GM18517 (cell line): ENCODE measurements around the gene SCML2.
"Not testable (repeated sequence)": the region's sequence is repeated elsewhere in the genome, so short reads cannot be mapped to it uniquely, and the experiment has no call there.

Source experiments
- ATAC-seq: cut with Tn5 transposase; IDR thresholded peaks from one replicate; pipeline ENCODE4 v1.9.1; 2021; ENCODE audit warnings: mild to moderate bottlenecking, moderate library complexity; ENCODE audit not compliant: unreplicated experiment

Gene SCML2

GRCh38 chrX:18354369-18355223, at the start of gene SCML2:
Gene SCML2, minus strand, starts transcription at chrX:18354688. Its CDS starts 20,617 bp downstream, at chrX:18334071.
- ATAC-seq: no peak

- ATAC-seq: no peak
These were observed 47.3 kb upstream of the SCML2 start for GRCh38 chrX:18401848-18402213.

- ATAC-seq: no peak
These were observed 40.0 kb upstream of the SCML2 start for GRCh38 chrX:18394477-18394876.

- no peak for ATAC-seq
These were observed 36.6 kb upstream of the SCML2 start for GRCh38 chrX:18390941-18391538.

- no peak for ATAC-seq
These were observed 35.5 kb upstream of the SCML2 start for GRCh38 chrX:18389966-18390365.

- no peak for ATAC-seq
These were observed 23.3 kb upstream of the SCML2 start for GRCh38 chrX:18377796-18378195.

- not testable (repeated sequence) for ATAC-seq
These were observed 20.8 kb upstream of the SCML2 start for GRCh38 chrX:18375131-18375805.

- ATAC-seq: not testable (repeated sequence)
These were observed 14.6 kb upstream of the SCML2 start for GRCh38 chrX:18369096-18369495.

- no peak for ATAC-seq
These were observed 13.9 kb upstream of the SCML2 start for GRCh38 chrX:18368402-18368801.

- ATAC-seq: no peak
These were observed 6.4 kb upstream of the SCML2 start for GRCh38 chrX:18360867-18361266.

- no peak for ATAC-seq
These were observed 538 bp downstream of the SCML2 start for GRCh38 chrX:18353931-18354368.

- ATAC-seq: no peak
These were observed 2.7 kb downstream of the SCML2 start for GRCh38 chrX:18351784-18352183.

GRCh38 chrX:18348047-18348446, 6.4 kb downstream of the SCML2 start:
- ATAC-seq: no peak

GRCh38 chrX:18309401-18309800, 45.1 kb downstream of the SCML2 start:
- ATAC-seq: no peak

- no peak for ATAC-seq
These were observed 57.2 kb downstream of the SCML2 start for GRCh38 chrX:18297251-18297650.

GRCh38 chrX:18294893-18295292, 59.6 kb downstream of the SCML2 start:
- ATAC-seq: no peak

- no peak for ATAC-seq
These were observed 63.4 kb downstream of the SCML2 start for GRCh38 chrX:18291006-18291545.

- ATAC-seq: no peak
These were observed 64.3 kb downstream of the SCML2 start for GRCh38 chrX:18290200-18290599.

GRCh38 chrX:18288716-18289115, 65.8 kb downstream of the SCML2 start:
- ATAC-seq: no peak

- ATAC-seq: no peak
These were observed 68.1 kb downstream of the SCML2 start for GRCh38 chrX:18286322-18286831.

GRCh38 chrX:18278449-18278848, 76.0 kb downstream of the SCML2 start:
- no peak for ATAC-seq
